Measurements from ENCODE around the gene HOXD9. TPM values are rescaled to one million over a fixed set of nuclear protein-coding genes. Genes with fewer than 3 reads are reported as not detected.

Gene HOXD9
- 7.6 TPM for polyA plus RNA-seq (ENCODE audit: insufficient read length)

DNA sequence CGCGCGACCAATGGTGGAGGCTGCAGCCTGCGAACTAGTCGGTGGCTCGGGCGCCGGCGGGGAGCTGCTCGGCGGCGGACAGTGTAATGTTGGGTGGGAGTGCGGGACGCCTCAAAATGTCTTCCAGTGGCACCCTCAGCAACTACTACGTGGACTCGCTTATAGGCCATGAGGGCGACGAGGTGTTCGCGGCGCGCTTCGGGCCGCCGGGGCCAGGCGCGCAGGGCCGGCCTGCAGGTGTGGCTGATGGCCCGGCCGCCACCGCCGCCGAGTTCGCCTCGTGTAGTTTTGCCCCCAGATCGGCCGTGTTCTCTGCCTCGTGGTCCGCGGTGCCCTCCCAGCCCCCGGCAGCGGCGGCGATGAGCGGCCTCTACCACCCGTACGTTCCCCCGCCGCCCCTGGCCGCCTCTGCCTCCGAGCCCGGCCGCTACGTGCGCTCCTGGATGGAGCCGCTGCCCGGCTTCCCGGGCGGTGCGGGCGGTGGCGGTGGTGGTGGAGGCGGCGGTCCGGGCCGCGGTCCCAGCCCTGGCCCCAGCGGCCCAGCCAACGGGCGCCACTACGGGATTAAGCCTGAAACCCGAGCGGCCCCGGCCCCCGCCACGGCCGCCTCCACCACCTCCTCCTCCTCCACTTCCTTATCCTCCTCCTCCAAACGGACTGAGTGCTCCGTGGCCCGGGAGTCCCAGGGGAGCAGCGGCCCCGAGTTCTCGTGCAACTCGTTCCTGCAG, at the start of gene HOXD9:
HOXD9 (plus strand) TSS at position 37 of the 728 bp plus-strand sequence; CDS start at position 87, 50 bp downstream.
- no peak for DNase-seq (ENCODE audit: low read depth)

GRCh38 chr2:176072951-176073904, 49.3 kb upstream of the HOXD9 start:
- DNase-seq (ENCODE audit: low read depth), result no peak

- no peak for DNase-seq (ENCODE audit: low read depth)
Measured at GRCh38 chr2:176074919-176075425, 47.5 kb upstream of the HOXD9 start.

GRCh38 chr2:176075481-176075880, 47.0 kb upstream of the HOXD9 start:
- DNase-seq (ENCODE audit: low read depth), result no peak

DNA sequence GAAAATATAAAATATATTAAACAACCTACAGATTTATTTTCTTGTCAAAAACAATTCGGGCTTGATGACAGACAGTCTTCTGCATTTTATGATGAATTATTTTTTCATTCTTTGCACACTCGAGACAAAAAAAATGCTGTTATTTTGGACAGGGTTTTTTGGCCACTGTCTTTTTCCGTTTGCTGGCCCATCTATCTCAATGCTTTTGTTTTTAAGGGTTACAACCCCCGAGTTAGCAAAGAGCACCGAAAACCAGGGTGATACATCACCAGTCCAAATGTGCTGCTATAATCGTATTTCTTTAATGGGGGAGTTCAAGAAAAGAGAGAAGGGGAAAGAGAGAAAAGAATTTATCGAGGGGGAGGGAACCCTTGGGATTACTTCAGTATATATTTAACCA, 46.5 kb upstream of the HOXD9 start:
- no peak for DNase-seq (ENCODE audit: low read depth)

GRCh38 chr2:176076796-176077195, 45.7 kb upstream of the HOXD9 start:
- no peak for DNase-seq (ENCODE audit: low read depth)

DNA sequence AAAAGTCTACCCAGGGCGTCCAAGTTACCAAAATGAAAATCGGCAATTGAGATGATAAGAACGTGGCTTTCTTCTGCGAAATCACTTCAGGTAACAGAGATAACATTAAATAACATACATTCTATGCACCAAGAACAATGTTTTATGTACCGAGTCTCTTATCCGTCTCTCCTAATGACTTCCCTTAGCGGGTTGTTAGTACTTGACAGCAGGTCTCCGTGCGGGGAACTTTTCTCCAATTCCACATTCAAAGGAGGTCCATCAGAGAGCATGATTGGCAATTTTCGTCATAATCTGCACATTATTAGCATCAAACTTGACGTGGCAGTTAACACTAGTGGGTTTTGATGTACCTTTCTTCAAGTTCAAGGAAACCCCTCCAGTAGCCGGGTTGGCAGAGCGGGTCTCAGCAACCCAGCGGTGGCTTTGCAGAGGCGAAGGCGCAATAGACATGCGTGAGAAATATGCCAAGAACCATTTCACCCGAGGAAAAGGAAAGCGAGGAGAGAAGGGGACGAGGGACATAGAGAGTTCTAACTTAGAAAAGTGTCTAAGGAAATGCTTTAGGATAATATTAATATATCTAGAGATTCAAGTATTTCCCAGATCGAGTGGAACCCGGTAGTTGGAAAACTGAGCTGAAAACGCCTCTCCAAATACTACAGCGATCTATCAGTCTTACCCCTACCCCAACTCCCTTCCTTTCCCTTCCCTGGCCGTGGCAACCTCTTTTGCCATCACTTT, 43.8 kb upstream of the HOXD9 start:
- no peak for DNase-seq (ENCODE audit: low read depth)

- no peak for DNase-seq (ENCODE audit: low read depth)
Measured at GRCh38 chr2:176079285-176079830, 43.2 kb upstream of the HOXD9 start.

GRCh38 chr2:176079831-176080539, 42.5 kb upstream of the HOXD9 start:
- DNase-seq (ENCODE audit: low read depth), result no peak

DNA sequence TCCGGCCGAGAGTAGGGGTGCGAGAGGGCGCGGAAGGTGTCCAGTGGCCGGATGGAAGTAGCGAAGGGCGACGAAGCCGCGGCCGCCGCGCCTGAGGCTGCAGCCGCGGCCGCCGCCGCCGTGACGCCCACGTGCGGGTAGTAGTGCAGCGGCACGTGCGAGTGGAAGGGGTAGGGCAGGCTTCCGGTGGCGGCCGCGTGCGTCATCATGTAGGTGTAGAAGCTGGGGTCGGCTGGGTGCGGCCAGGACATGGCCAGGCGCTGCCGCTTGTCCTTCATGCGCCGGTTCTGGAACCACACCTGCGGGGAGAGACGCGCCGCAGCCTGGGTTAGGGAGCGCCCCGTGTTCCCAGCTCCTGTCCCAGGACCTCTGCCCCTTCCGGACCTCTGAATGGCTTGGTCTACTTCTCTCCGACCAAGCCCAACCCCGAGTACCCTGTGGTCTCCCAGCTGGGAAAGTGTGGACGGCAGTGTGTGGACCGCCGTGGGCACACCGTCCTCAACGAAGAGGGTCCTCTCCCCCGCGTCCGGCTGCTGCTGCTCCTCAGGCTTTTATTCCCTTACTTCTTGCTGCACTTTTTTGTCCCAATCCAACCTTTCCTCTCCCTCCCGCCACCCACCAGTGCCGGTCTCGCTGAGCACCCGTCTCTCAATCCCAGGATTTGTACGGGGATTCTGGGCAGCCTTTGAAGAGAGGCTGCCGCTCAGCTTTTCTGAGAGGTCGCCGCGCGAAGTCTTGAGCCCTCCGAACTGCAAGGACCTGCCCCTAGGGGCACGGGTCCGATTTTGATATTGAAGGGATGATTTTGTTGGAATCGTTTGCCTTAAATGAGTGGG, 41.8 kb upstream of the HOXD9 start:
- DNase-seq (ENCODE audit: low read depth), result no peak

DNA sequence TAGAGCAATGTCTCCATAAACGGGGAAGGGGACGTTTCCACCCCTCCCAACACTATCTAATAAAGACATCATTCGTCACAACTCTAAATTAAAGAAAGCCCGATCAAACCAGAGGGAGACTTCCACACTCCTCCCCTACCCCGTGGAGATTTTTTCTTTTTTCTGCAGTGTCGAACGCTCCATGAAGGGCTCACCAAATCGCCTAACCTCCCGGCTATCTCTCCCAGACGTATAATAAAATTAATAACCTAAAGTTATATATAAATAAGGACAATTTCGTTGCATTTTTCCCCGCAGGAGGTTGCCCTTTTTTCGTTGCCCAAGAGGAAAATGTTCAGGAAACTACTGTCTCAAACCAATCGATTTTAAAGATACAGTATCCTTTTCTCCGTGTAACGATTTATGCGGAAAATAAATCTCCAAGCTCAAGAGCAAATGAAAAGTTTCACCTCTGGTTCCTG, 41.1 kb upstream of the HOXD9 start:
- DNase-seq (ENCODE audit: low read depth), result no peak

- no peak for DNase-seq (ENCODE audit: low read depth)
Measured at GRCh38 chr2:176081837-176082524, 40.5 kb upstream of the HOXD9 start.

DNA sequence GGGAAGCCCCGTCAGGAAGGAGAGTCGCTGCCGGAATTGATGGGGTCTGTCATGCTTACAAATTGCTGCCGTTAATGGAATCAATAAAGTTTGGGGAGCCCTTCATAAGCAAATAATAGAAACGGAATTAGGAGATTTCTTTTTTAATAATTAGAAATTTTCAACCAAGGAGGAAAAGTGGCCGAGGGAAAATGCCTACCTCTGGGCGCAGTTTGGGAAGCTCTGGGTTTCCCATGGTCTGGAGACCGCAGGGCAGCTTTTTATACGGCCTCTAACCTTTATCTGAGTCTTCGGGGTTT, 40.0 kb upstream of the HOXD9 start:
- DNase-seq (ENCODE audit: low read depth), result no peak

GRCh38 chr2:176082824-176083751, 39.4 kb upstream of the HOXD9 start:
- DNase-seq (ENCODE audit: low read depth), result no peak

GRCh38 chr2:176083796-176084261, 38.7 kb upstream of the HOXD9 start, which contains the start of gene EVX2:
Gene EVX2 (minus strand): TSS chr2:176083962. CDS start chr2:176083776, 186 bp downstream.
- no peak for DNase-seq (ENCODE audit: low read depth)

- no peak for DNase-seq (ENCODE audit: low read depth)
Measured at GRCh38 chr2:176084611-176085119, 37.9 kb upstream of the HOXD9 start.

- no peak for DNase-seq (ENCODE audit: low read depth)
Measured at GRCh38 chr2:176085120-176085788, 37.3 kb upstream of the HOXD9 start.

All from forelimb muscle (tissue), 1 donor.